ENCODE data around the gene INA. TPM values are rescaled to one million over a fixed set of nuclear protein-coding genes. Genes with fewer than 3 reads are reported as not detected.

Gene INA
- total RNA-seq, 1 experiment from 2014 or later, result 16.2 TPM

DNA sequence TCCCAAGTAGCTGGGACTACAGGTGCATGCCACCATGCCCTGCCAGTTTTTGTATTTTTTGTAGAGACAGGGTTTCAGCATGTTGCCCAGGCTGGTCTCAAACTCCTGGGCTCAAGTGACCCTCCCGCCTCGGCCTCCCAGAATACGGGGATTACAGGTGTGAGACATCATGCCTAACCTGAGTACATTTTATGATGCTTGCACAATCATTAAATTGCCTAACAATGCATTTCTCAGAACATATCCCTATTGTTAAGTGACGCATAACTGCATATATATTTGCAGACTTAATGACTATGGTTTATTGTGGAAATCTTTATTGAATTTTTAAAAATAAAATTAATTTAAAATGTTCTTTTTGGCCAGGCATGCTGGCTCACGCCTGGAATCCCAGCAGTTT lies 30.7 kb downstream of the INA start:
- Histone ChIP-seq H3K27ac (ENCODE audit: low read depth, low read length, poor library complexity, severe bottlenecking) (no peak overlapping the region), H3K4me1 (ENCODE audit: insufficient read depth, low read length, poor library complexity, severe bottlenecking) (no peaks in the 10 kb centered on the region), H3K27me3 (replicated peaks; ENCODE audit: insufficient read depth, low read depth, low read length, poor library complexity) (no peaks in the 10 kb centered on the region), H3K9me3 (ENCODE audit: low read depth, low read length, poor library complexity, severe bottlenecking) (no peaks in the 10 kb centered on the region), H3K4me3 (ENCODE audit: low read depth, low read length, poor library complexity, severe bottlenecking) (no peak overlapping the region), H3K36me3 (ENCODE audit: insufficient read depth, low read length, poor library complexity, severe bottlenecking) (peaks cover 28% of the 10 kb centered on the region)
- no TSS peak for BruUV-seq (replicated peaks)
- no peak for TF ChIP-seq EZH2 (IDR thresholded peaks at IDR 0.05; ENCODE audit: borderline replicate concordance, low read depth, low read length, poor library complexity, severe bottlenecking)
- no peak for TF ChIP-seq CTCF (conservative IDR thresholded peaks at IDR 0.05; ENCODE audit: low read depth, low read length)
- POLR2A ChIA-PET (ENCODE audit: low non-redundant PET), result no interaction called here
- no peak for DNase-seq (ENCODE audit: low spot score)
- CTCF ChIA-PET, result no interaction called here
- intact Hi-C loops (cut with micrococcal nuclease; ENCODE audit: unreplicated experiment), result no loop called here

- no TSS peak for BruUV-seq (replicated peaks)
- intact Hi-C loops (cut with micrococcal nuclease; ENCODE audit: unreplicated experiment), result no loop called here
- no peak for DNase-seq (ENCODE audit: low spot score)
- Histone ChIP-seq H3K9me3 (ENCODE audit: low read depth, low read length, poor library complexity, severe bottlenecking) (no peaks in the 10 kb centered on the region), H3K27ac (ENCODE audit: low read depth, low read length, poor library complexity, severe bottlenecking) (no peak overlapping the region), H3K36me3 (ENCODE audit: insufficient read depth, low read length, poor library complexity, severe bottlenecking) (peaks cover 42% of the 10 kb centered on the region), H3K4me1 (ENCODE audit: insufficient read depth, low read length, poor library complexity, severe bottlenecking) (no peaks in the 10 kb centered on the region), H3K4me3 (ENCODE audit: low read depth, low read length, poor library complexity, severe bottlenecking) (no peak overlapping the region), H3K27me3 (replicated peaks; ENCODE audit: insufficient read depth, low read depth, low read length, poor library complexity) (no peaks in the 10 kb centered on the region)
- TF ChIP-seq EZH2 (IDR thresholded peaks at IDR 0.05; ENCODE audit: borderline replicate concordance, low read depth, low read length, poor library complexity, severe bottlenecking), result no peak
- POLR2A ChIA-PET (ENCODE audit: low non-redundant PET), result no interaction called here
- CTCF ChIA-PET, result no interaction called here
Measured at GRCh38 chr10:103310197-103310596, 33.3 kb downstream of the INA start.

GRCh38 chr10:103316087-103316486 lies 39.1 kb downstream of the INA start:
- peaks cover 53% of the 10 kb centered on the region for H3K36me3 ChIP-seq (ENCODE audit: insufficient read depth, low read length, poor library complexity, severe bottlenecking)
- no peaks in the 10 kb centered on the region for H3K27me3 ChIP-seq (replicated peaks; ENCODE audit: insufficient read depth, low read depth, low read length, poor library complexity)
- no peak overlapping the region for H3K4me3 ChIP-seq (ENCODE audit: low read depth, low read length, poor library complexity, severe bottlenecking)
- intact Hi-C loops (cut with micrococcal nuclease; ENCODE audit: unreplicated experiment), result no loop called here
- H3K9me3 ChIP-seq (ENCODE audit: low read depth, low read length, poor library complexity, severe bottlenecking), result no peaks in the 10 kb centered on the region
- no peak for DNase-seq (ENCODE audit: low spot score)
- H3K4me1 ChIP-seq (ENCODE audit: insufficient read depth, low read length, poor library complexity, severe bottlenecking), result no peaks in the 10 kb centered on the region
- BruUV-seq (replicated peaks), result no TSS peak
- CTCF ChIA-PET, result no interaction called here
- H3K27ac ChIP-seq (ENCODE audit: low read depth, low read length, poor library complexity, severe bottlenecking), result no peak overlapping the region
- POLR2A ChIA-PET (ENCODE audit: low non-redundant PET), result no interaction called here
- TF ChIP-seq CTCF (conservative IDR thresholded peaks at IDR 0.05; ENCODE audit: low read depth, low read length) (no peak), EZH2 (IDR thresholded peaks at IDR 0.05; ENCODE audit: borderline replicate concordance, low read depth, low read length, poor library complexity, severe bottlenecking) (no peak)

DNA sequence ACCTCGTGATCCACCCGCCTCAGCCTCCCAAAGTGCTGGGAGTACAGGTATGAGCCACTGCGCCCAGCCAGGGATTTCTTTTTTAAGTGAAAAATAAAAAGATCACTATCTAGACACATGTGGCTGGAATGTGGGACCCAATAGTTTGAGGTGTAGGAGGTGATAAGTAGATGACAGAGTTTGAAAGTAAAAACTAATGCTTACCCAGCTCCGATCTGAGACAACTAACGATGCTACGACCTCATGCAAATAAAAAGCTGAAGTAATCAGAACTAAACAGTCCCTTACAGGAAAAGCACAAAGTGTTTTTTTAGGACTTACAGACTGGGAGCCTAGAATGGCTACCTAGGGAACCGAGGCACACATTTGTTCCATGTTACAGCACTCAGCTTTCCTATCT lies 51.0 kb downstream of the INA start:
- TF ChIP-seq CTCF (conservative IDR thresholded peaks at IDR 0.05; ENCODE audit: low read depth, low read length), result no peak
- no peak for TF ChIP-seq EZH2 (IDR thresholded peaks at IDR 0.05; ENCODE audit: borderline replicate concordance, low read depth, low read length, poor library complexity, severe bottlenecking)
- Histone ChIP-seq H3K4me1 (ENCODE audit: insufficient read depth, low read length, poor library complexity, severe bottlenecking) (no peaks in the 10 kb centered on the region), H3K4me3 (ENCODE audit: low read depth, low read length, poor library complexity, severe bottlenecking) (no peak overlapping the region), H3K9me3 (ENCODE audit: low read depth, low read length, poor library complexity, severe bottlenecking) (no peaks in the 10 kb centered on the region), H3K36me3 (ENCODE audit: insufficient read depth, low read length, poor library complexity, severe bottlenecking) (peaks cover 46% of the 10 kb centered on the region), H3K27ac (ENCODE audit: low read depth, low read length, poor library complexity, severe bottlenecking) (no peak overlapping the region), H3K27me3 (replicated peaks; ENCODE audit: insufficient read depth, low read depth, low read length, poor library complexity) (no peaks in the 10 kb centered on the region)
- no peak for DNase-seq (ENCODE audit: low spot score)
- BruUV-seq (replicated peaks), result no TSS peak
- intact Hi-C loops (cut with micrococcal nuclease; ENCODE audit: unreplicated experiment), result no loop called here
- ChIA-PET CTCF (no interaction called here), POLR2A (ENCODE audit: low non-redundant PET) (interaction anchor here (0.6 kb wide), 1 partner anchor 261 kb away, joined by 5 read pairs; no protein-coding TSS in a partner anchor)
